ENCODE measurements around the gene PHKB.
"Not testable (repeated sequence)": the region's sequence is repeated elsewhere in the genome, so short reads cannot be mapped to it uniquely, and the experiment has no call there.

Gene PHKB

GRCh38 chr16:47470211-47470610 is 9.1 kb downstream of the PHKB start:
- DNase-seq: no peak

GRCh38 chr16:47470810-47471209 is 9.7 kb downstream of the PHKB start:
- no peak for DNase-seq

- not testable (repeated sequence) for DNase-seq
Observed at GRCh38 chr16:47473004-47473403, 11.9 kb downstream of the PHKB start.

- DNase-seq: no peak
Observed at GRCh38 chr16:47473792-47474191, 12.7 kb downstream of the PHKB start.

- DNase-seq: no peak
Observed at GRCh38 chr16:47475786-47476185, 14.7 kb downstream of the PHKB start.

GRCh38 chr16:47476654-47477345 is 15.7 kb downstream of the PHKB start:
- no peak for DNase-seq

- no peak for DNase-seq
Observed at GRCh38 chr16:47477679-47478078, 16.5 kb downstream of the PHKB start.

- no peak for DNase-seq
Observed at GRCh38 chr16:47480410-47480809, 19.3 kb downstream of the PHKB start.

- DNase-seq: no peak
Observed at GRCh38 chr16:47481698-47482374, 20.7 kb downstream of the PHKB start.

- DNase-seq: no peak
Observed at GRCh38 chr16:47483616-47484015, 22.5 kb downstream of the PHKB start.

- no peak for DNase-seq
Observed at GRCh38 chr16:47486856-47487255, 25.7 kb downstream of the PHKB start.

GRCh38 chr16:47488051-47488450 is 26.9 kb downstream of the PHKB start:
- DNase-seq: no peak

- DNase-seq: no peak
Observed at GRCh38 chr16:47490471-47490870, 29.3 kb downstream of the PHKB start.

GRCh38 chr16:47492036-47492427 is 30.9 kb downstream of the PHKB start:
- DNase-seq: no peak

- no peak for DNase-seq
Observed at GRCh38 chr16:47492428-47493377, 31.6 kb downstream of the PHKB start.

- no peak for DNase-seq
Observed at GRCh38 chr16:47493381-47494337, 32.5 kb downstream of the PHKB start.

- DNase-seq: no peak
Observed at GRCh38 chr16:47499080-47499699, 38.1 kb downstream of the PHKB start.

- no peak for DNase-seq
Observed at GRCh38 chr16:47499700-47500264, 38.7 kb downstream of the PHKB start.

GRCh38 chr16:47503936-47504335 is 42.8 kb downstream of the PHKB start:
- no peak for DNase-seq

GRCh38 chr16:47504599-47504998 is 43.5 kb downstream of the PHKB start:
- DNase-seq: no peak

- no peak for DNase-seq
Observed at GRCh38 chr16:47506800-47507199, 45.7 kb downstream of the PHKB start.

GRCh38 chr16:47507701-47508100 is 46.6 kb downstream of the PHKB start:
- no peak for DNase-seq
